Ascending aorta (tissue), 2 donors: ENCODE data around the gene SHISA9. TPM values are rescaled to one million over a fixed set of nuclear protein-coding genes. Genes with fewer than 3 reads are reported as not detected.

ENCODE experiments used
- DNase-seq, 2 donors: peaks; one replicate each; pipeline ENCODE4 v3.0.0-alpha.2; 2019; ENCODE audit warnings: low spot score in 2 of 2
- H3K27ac ChIP-seq, 2 donors: fragments of 200-600 bp; sonication (generic); one replicate each; pipeline ENCODE4 v1.5.1; 2016 to 2017; ENCODE audit warnings: mild to moderate bottlenecking in 1 of 2
- H3K27me3 ChIP-seq: fragments of 200-600 bp; sonication (generic); one replicate; pipeline ENCODE4 v1.5.1; 2017
- H3K36me3 ChIP-seq, 2 donors: fragments of 200-600 bp; sonication (generic); one replicate each; pipeline ENCODE4 v1.5.1; 2016
- H3K4me1 ChIP-seq, 2 donors: fragments of 200-600 bp; sonication (generic); one replicate each; pipeline ENCODE4 v1.5.1; 2016 to 2017; ENCODE audit warnings: mild to moderate bottlenecking in 1 of 2
- H3K4me3 ChIP-seq, 2 donors: fragments of 200-600 bp; sonication (generic); one replicate each; pipeline ENCODE4 v1.5.1; 2016 to 2017; ENCODE audit warnings: mild to moderate bottlenecking in 1 of 2
- H3K9me3 ChIP-seq, 2 donors: fragments of 200-600 bp; sonication (generic); one replicate each; pipeline ENCODE4 v1.5.1; 2016
- intact Hi-C: fragments of 100-400 bp; cut with DNase I; formaldehyde crosslinking; loops from one replicate; pipeline ENCODE4 v1.15.1; 2023
- total RNA-seq: library from RNA; depleted of rRNA; stranded (reverse); fragments of >200 nt; gene quantifications from one replicate; pipeline ENCODE4 v1.1.0, GENCODE V29; 2016
- TF ChIP-seq, protein P1 (sequence below), 3 experiments: fragments of 200-600 bp in 2 of 3; fragments of 450-650 bp in 1 of 3; sonication (generic) in 2 of 3; IDR thresholded peaks; one replicate each; pipeline ENCODE4 v1.5.1; 2016 to 2019; ENCODE audit warnings: antibody characterized with exemption in 3 of 3, mild to moderate bottlenecking in 1 of 3, moderate library complexity in 1 of 3

The SHISA9 gene
- total RNA-seq, 1 donor from 2014 or later, result 8.9 TPM

DNA sequence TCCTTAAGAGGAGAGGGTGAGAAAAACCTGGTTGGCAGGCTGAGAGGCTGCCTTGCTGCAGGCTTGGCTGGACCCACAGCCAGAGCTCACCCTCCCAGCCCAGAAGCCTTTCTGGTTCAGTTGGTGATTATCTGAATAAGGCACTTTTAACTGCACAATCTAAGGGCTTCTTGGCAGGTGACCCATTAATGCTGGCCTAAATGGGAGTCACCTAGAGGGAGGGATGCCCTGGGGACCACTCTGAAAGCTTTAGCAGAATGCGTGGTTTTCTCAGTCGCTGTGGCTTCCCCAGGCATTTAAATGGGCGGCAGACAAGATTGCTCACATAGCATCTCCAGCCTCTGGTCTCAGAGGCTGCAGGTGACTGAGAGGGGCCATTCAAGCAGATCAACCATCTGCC lies 33.2 kb upstream of the SHISA9 start:
- H3K9me3 ChIP-seq, result no peaks in the 10 kb centered on the region
- H3K27me3 ChIP-seq, result no peaks in the 10 kb centered on the region
- no peaks in the 10 kb centered on the region for H3K4me1 ChIP-seq
- H3K4me3 ChIP-seq, result no peak overlapping the region
- intact Hi-C loops, result no loop called here
- H3K27ac ChIP-seq, result no peak overlapping the region
- no peak for DNase-seq
- TF ChIP-seq, protein P1, sequence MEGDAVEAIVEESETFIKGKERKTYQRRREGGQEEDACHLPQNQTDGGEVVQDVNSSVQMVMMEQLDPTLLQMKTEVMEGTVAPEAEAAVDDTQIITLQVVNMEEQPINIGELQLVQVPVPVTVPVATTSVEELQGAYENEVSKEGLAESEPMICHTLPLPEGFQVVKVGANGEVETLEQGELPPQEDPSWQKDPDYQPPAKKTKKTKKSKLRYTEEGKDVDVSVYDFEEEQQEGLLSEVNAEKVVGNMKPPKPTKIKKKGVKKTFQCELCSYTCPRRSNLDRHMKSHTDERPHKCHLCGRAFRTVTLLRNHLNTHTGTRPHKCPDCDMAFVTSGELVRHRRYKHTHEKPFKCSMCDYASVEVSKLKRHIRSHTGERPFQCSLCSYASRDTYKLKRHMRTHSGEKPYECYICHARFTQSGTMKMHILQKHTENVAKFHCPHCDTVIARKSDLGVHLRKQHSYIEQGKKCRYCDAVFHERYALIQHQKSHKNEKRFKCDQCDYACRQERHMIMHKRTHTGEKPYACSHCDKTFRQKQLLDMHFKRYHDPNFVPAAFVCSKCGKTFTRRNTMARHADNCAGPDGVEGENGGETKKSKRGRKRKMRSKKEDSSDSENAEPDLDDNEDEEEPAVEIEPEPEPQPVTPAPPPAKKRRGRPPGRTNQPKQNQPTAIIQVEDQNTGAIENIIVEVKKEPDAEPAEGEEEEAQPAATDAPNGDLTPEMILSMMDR (IDR thresholded peaks at IDR 0.05), result no peak
- H3K36me3 ChIP-seq, result no peaks in the 10 kb centered on the region

DNA sequence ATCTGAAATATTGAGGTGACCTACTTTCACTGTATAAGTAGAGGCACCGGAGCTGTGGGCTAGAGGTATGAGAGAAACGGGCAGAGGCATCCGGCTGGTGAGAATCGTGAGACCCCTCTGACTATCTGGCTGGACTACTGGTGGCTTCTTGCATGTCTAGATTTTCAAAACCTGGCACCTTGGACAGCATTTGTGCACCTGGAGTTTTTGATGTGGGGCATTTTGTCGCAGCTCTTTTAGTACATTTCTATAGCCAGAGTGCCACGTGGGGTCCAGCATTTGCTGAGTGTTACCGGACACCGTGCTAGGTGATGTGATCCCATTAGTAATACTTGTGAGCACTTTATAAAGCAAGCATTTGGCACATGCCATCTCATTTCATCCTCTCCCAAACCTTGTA lies 32.6 kb upstream of the SHISA9 start:
- TF ChIP-seq, protein P1 (IDR thresholded peaks at IDR 0.05), result no peak
- H3K27me3 ChIP-seq, result no peaks in the 10 kb centered on the region
- DNase-seq, result no peak
- no peak overlapping the region for H3K4me3 ChIP-seq
- no peaks in the 10 kb centered on the region for H3K4me1 ChIP-seq
- no peaks in the 10 kb centered on the region for H3K9me3 ChIP-seq
- intact Hi-C loops, result no loop called here
- no peaks in the 10 kb centered on the region for H3K36me3 ChIP-seq
- H3K27ac ChIP-seq, result no peak overlapping the region

DNA sequence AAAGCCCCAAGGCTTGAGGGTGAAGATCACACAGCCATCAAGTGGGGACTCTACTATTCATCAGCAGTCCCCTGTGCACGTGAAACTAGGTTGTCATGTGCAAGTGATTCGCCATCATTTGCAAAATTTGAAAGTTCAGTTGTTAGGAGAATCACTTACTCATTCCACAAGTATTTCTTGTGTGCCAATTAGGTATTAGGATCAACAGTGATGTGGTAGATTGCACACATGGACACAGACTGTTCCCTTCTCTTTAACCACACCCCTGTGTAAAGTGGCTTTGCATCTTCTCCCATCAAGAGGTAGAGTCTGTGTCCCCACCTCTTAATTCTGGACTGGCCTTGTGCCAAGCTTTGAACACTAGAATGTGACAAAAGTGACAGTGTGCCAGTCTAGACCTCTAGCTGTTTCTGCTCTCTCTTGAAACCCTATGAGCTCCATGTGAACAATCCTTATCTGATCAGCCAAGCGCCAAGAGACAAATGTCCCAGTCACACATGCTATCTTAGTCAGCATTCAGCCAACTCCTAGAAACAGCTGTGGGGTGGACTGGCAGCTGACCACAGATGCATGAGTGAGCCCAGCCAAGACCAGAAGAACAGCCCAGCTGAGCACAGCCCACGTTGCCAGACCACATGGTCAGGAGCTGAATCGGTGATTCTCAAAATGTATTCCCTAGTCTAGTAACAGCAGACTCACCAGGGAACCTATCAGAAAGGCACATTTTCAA lies 31.5 kb upstream of the SHISA9 start:
- H3K4me1 ChIP-seq, result no peaks in the 10 kb centered on the region

DNA sequence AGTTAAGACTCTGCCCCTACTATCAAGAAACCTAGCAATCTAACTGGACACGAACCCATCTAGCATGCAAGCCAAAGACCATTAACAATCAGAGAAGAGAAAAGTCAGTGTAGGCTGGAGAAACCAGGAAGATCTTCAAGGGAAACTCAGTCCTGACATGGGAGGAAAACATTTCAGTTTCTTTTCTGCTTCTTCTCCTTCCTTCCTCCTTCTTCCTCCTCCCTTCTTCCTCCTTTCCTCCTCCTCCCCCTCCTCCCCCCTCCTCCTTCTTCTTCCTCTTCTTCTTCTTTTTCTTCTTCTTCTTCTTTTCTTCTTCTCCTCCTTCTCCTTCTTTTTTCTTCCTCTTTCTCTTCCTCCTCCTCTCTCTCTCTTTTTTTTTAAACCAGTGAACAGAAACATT lies 29.6 kb upstream of the SHISA9 start:
- H3K36me3 ChIP-seq, result no peaks in the 10 kb centered on the region
- intact Hi-C loops, result no loop called here
- no peaks in the 10 kb centered on the region for H3K9me3 ChIP-seq
- TF ChIP-seq, protein P1 (IDR thresholded peaks at IDR 0.05), result no peak
- no peaks in the 10 kb centered on the region for H3K4me1 ChIP-seq
- H3K27me3 ChIP-seq, result no peaks in the 10 kb centered on the region
- no peak for DNase-seq
- H3K4me3 ChIP-seq, result no peak overlapping the region
- no peak overlapping the region for H3K27ac ChIP-seq

More for the DNA sequence above, 31.5 kb upstream of the SHISA9 start:
- intact Hi-C loops, result no loop called here
- Histone ChIP-seq H3K4me3 (no peak overlapping the region), H3K9me3 (no peaks in the 10 kb centered on the region), H3K27me3 (no peaks in the 10 kb centered on the region), H3K27ac (no peak overlapping the region), H3K36me3 (no peaks in the 10 kb centered on the region)
- TF ChIP-seq, protein P1 (IDR thresholded peaks at IDR 0.05), result no peak
- DNase-seq, result no peak

DNA sequence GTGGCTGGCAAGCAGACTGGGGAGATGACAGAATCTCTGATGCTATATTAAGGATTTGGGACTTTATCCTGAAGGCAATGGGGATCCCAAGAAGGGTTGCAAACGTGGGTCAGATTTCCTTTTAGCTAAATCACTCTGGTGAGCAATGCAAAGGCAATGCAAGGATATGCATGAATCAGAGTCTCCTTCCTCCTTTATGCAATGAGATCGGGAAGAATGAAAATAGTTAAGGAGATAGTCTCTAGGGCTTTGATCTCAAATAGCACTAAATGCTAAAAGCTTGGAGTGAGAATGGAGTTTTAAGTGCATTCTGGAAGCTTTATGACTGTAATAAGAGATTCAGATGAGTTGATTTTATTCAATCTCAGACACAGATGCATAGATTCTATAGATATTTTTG lies 27.2 kb upstream of the SHISA9 start:
- Histone ChIP-seq H3K36me3 (no peaks in the 10 kb centered on the region), H3K9me3 (no peaks in the 10 kb centered on the region), H3K4me1 (no peaks in the 10 kb centered on the region), H3K4me3 (no peak overlapping the region), H3K27ac (no peak overlapping the region), H3K27me3 (no peaks in the 10 kb centered on the region)
- no peak for DNase-seq
- TF ChIP-seq, protein P1 (IDR thresholded peaks at IDR 0.05), result no peak
- intact Hi-C loops, result no loop called here

DNA sequence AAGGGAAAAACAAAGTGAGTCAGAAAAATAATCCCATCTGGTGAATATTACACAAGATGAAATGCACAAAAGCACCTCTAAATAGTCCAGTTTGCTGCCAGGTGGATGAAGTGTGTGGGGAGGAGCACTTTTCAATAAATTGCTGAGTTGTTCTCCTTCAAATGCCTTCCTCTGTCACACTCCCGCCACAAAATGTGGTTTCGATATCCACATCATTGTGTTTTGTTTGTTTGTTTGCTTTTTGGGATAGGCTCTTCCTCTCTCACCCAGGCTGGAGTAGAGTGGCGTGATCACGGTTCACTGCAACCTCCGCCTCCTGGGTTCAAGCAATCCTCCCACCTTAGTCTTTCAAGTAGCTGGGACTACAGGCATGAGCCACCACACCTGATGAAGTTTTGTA lies 24.6 kb upstream of the SHISA9 start:
- intact Hi-C loops, result no loop called here
- TF ChIP-seq, protein P1 (IDR thresholded peaks at IDR 0.05), result no peak

More for the DNA sequence above, 24.6 kb upstream of the SHISA9 start:
- no peaks in the 10 kb centered on the region for H3K27me3 ChIP-seq
- H3K4me3 ChIP-seq, result no peak overlapping the region
- no peaks in the 10 kb centered on the region for H3K36me3 ChIP-seq
- no peak overlapping the region for H3K27ac ChIP-seq
- H3K4me1 ChIP-seq, result no peaks in the 10 kb centered on the region
- no peak for DNase-seq
- H3K9me3 ChIP-seq, result no peaks in the 10 kb centered on the region
